HG02885 (cell line): ENCODE results near the gene PLCD3.

Experiments
- ATAC-seq: cut with Tn5 transposase; IDR thresholded peaks from one replicate; pipeline ENCODE4 v1.9.1; 2021; ENCODE audit warnings: mild to moderate bottlenecking; ENCODE audit not compliant: unreplicated experiment, poor library complexity

Gene PLCD3

GRCh38 chr17:45104497-45104896 lies 27.8 kb downstream of the PLCD3 start:
- ATAC-seq, result no peak

GRCh38 chr17:45104029-45104428 lies 28.3 kb downstream of the PLCD3 start:
- ATAC-seq, result no peak

- ATAC-seq, result no peak
Observed at GRCh38 chr17:45103269-45103795, 29.0 kb downstream of the PLCD3 start.

- ATAC-seq, result no peak
Observed at GRCh38 chr17:45102856-45103255, 29.5 kb downstream of the PLCD3 start.

GRCh38 chr17:45101883-45102811 lies 30.2 kb downstream of the PLCD3 start:
- ATAC-seq, result no peak

GRCh38 chr17:45101546-45101882 lies 30.8 kb downstream of the PLCD3 start:
- ATAC-seq, result no peak

GRCh38 chr17:45098869-45099616 lies 33.3 kb downstream of the PLCD3 start:
- no peak for ATAC-seq

- ATAC-seq, result no peak
Observed at GRCh38 chr17:45098081-45098868, 34.0 kb downstream of the PLCD3 start.

- no peak for ATAC-seq
Observed at GRCh38 chr17:45096926-45097325, 35.4 kb downstream of the PLCD3 start.

GRCh38 chr17:45096141-45096540 lies 36.2 kb downstream of the PLCD3 start:
- no peak for ATAC-seq

- no peak for ATAC-seq
Observed at GRCh38 chr17:45093444-45094110, 38.7 kb downstream of the PLCD3 start.

GRCh38 chr17:45092911-45093430 lies 39.3 kb downstream of the PLCD3 start:
- ATAC-seq, result no peak

GRCh38 chr17:45091778-45092425 lies 40.4 kb downstream of the PLCD3 start:
- ATAC-seq, result no peak

GRCh38 chr17:45090711-45091110 lies 41.6 kb downstream of the PLCD3 start:
- no peak for ATAC-seq

- no peak for ATAC-seq
Observed at GRCh38 chr17:45088741-45089140, 43.6 kb downstream of the PLCD3 start.

- no peak for ATAC-seq
Observed at GRCh38 chr17:45087978-45088377, 44.3 kb downstream of the PLCD3 start.

- no peak for ATAC-seq
Observed at GRCh38 chr17:45087504-45087975, 44.8 kb downstream of the PLCD3 start.

GRCh38 chr17:45086865-45087503 lies 45.3 kb downstream of the PLCD3 start:
- no peak for ATAC-seq

GRCh38 chr17:45086391-45086790 lies 45.9 kb downstream of the PLCD3 start:
- ATAC-seq, result no peak
